CD4-positive, alpha-beta memory T cell (primary cell): ENCODE data around the gene COL13A1. TPM values are rescaled to one million over a fixed set of nuclear protein-coding genes. Genes with fewer than 3 reads are reported as not detected.

ENCODE experiments used
- CTCF ChIA-PET: fragments of 350-600 bp; sonication (Branson Sonifier 250); formaldehyde crosslinking; loops from one replicate; lab custom pipeline; 2021; ENCODE audit warnings: inconsistent platforms; ENCODE audit not compliant: partially characterized antibody; lab: Charles Lee
- POLR2A ChIA-PET: fragments of 350-600 bp; sonication (Branson Sonifier 250); formaldehyde crosslinking; loops from one replicate; lab custom pipeline; 2021; ENCODE audit not compliant: partially characterized antibody; lab: Charles Lee
- DNase-seq, 5 donors: peaks; one replicate each; pipeline versions ENCODE4 v3.0.0 to v3.0.0-alpha.2; 2020 to 2022; ENCODE audit warnings: mixed read lengths in 1 of 5
- H3K27ac ChIP-seq: one replicate; pipeline ENCODE4 v1.7.0; 2013; ENCODE audit warnings: low read depth, low read length
- H3K27me3 ChIP-seq: 2 replicates; pipeline ENCODE4 v1.7.0; 2013; ENCODE audit warnings: mild to moderate bottlenecking, low read length, moderate library complexity; ENCODE audit not compliant: insufficient read depth
- H3K36me3 ChIP-seq: 2 replicates; pipeline ENCODE4 v1.7.0; 2013; ENCODE audit warnings: mild to moderate bottlenecking, low read length, moderate library complexity; ENCODE audit not compliant: insufficient read depth
- H3K4me1 ChIP-seq: 2 replicates; pipeline ENCODE4 v1.7.0; 2013; ENCODE audit warnings: mild to moderate bottlenecking, low read length, moderate library complexity; ENCODE audit not compliant: insufficient read depth
- H3K4me3 ChIP-seq, 2 donors: one replicate each; pipeline ENCODE4 v1.7.0; 2013; ENCODE audit warnings: low read length in 2 of 2, mild to moderate bottlenecking in 1 of 2
- H3K9me3 ChIP-seq, 2 donors: one replicate each; pipeline ENCODE4 v1.7.0; 2013; ENCODE audit warnings: low read length in 2 of 2, control low read depth in 1 of 2; ENCODE audit not compliant: control insufficient read depth in 1 of 2
- H3K27ac Mint-ChIP-seq, 7 donors: one replicate each; pipeline ENCODE4 v1.8.0; 2020 to 2021; ENCODE audit warnings: mixed read lengths in 7 of 7, mild to moderate bottlenecking in 6 of 7, inconsistent platforms in 3 of 7, moderate library complexity in 3 of 7
- H3K27me3 Mint-ChIP-seq, 2 donors: one replicate each; pipeline ENCODE4 v1.8.0; 2020 to 2021; ENCODE audit warnings: mixed read lengths in 2 of 2
- H3K36me3 Mint-ChIP-seq, 2 donors: one replicate each; pipeline ENCODE4 v1.8.0; 2020 to 2021; ENCODE audit warnings: mixed read lengths in 2 of 2, inconsistent platforms in 1 of 2, mild to moderate bottlenecking in 1 of 2
- H3K4me1 Mint-ChIP-seq, 4 donors: one replicate each; pipeline ENCODE4 v1.8.0; 2020 to 2021; ENCODE audit warnings: mixed read lengths in 4 of 4, mild to moderate bottlenecking in 1 of 4
- H3K4me3 Mint-ChIP-seq, 8 donors: one replicate each; pipeline ENCODE4 v1.8.0; 2020 to 2021; ENCODE audit warnings: mixed read lengths in 8 of 8, mild to moderate bottlenecking in 7 of 8, moderate library complexity in 6 of 8, inconsistent platforms in 3 of 8
- H3K9me3 Mint-ChIP-seq, 8 donors: one replicate each; pipeline ENCODE4 v1.8.0; 2020 to 2021; ENCODE audit warnings: mixed read lengths in 8 of 8, mild to moderate bottlenecking in 5 of 8, inconsistent platforms in 3 of 8, moderate library complexity in 1 of 8
- intact Hi-C: fragments of 100-400 bp; cut with micrococcal nuclease; formaldehyde crosslinking; loops from one replicate; pipeline ENCODE4 v1.15.1; 2023
- polyA plus RNA-seq, 2 donors: library from polyadenylated mRNA; unstranded; fragments of 300-500 nt; fragmentation: Illumina TruSeq; gene quantifications; one replicate each; pipeline ENCODE4 v1.2.3, GENCODE V29; 2021
- total RNA-seq, 2 experiments: library from RNA; stranded (reverse); gene quantifications; one replicate each; pipeline ENCODE4 v1.2.3, GENCODE V29; 2021

COL13A1 gene
- total and polyA plus RNA-seq, 4 experiments from 2014 or later, result not detected

- no peaks in the 10 kb centered on the region for H3K9me3 ChIP-seq
- no peak overlapping the region for H3K4me3 ChIP-seq
- H3K4me1 Mint-ChIP-seq, result no peaks in the 10 kb centered on the region
- H3K27ac ChIP-seq, result no peak overlapping the region
- no peak overlapping the region for H3K27ac Mint-ChIP-seq
- peaks cover 12 to 19% of the 10 kb centered on the region in 2 donors for H3K27me3 Mint-ChIP-seq
- ChIA-PET POLR2A (no interaction called here), CTCF (no interaction called here)
- no peaks in the 10 kb centered on the region for H3K27me3 ChIP-seq
- H3K4me1 ChIP-seq, result no peaks in the 10 kb centered on the region
- no peak overlapping the region for H3K4me3 Mint-ChIP-seq
- intact Hi-C loops, result no loop called here
- peaks cover 0 to 16% (median 5%) of the 10 kb centered on the region in 8 donors for H3K9me3 Mint-ChIP-seq
- no peaks in the 10 kb centered on the region for H3K36me3 Mint-ChIP-seq
- DNase-seq, result no peak
- no peaks in the 10 kb centered on the region for H3K36me3 ChIP-seq
Measured at GRCh38 chr10:69791812-69792211, 9.9 kb upstream of the COL13A1 start.

- Histone ChIP-seq H3K36me3 (no peaks in the 10 kb centered on the region), H3K27me3 (no peaks in the 10 kb centered on the region), H3K9me3 (no peaks in the 10 kb centered on the region), H3K4me3 (no peak overlapping the region), H3K4me1 (no peaks in the 10 kb centered on the region), H3K27ac (no peak overlapping the region)
- ChIA-PET CTCF (no interaction called here), POLR2A (no interaction called here)
- Mint-ChIP-seq H3K4me3 (no peak overlapping the region), H3K4me1 (no peaks in the 10 kb centered on the region), H3K9me3 (peaks cover 0 to 16% (median 5%) of the 10 kb centered on the region in 8 donors), H3K27me3 (peaks cover 12 to 17% of the 10 kb centered on the region in 2 donors), H3K36me3 (no peaks in the 10 kb centered on the region), H3K27ac (no peak overlapping the region)
- no peak for DNase-seq
- intact Hi-C loops, result no loop called here
Measured at GRCh38 chr10:69792341-69792740, 9.4 kb upstream of the COL13A1 start.

GRCh38 chr10:69794673-69795072, 7.0 kb upstream of the COL13A1 start:
- Mint-ChIP-seq H3K4me3 (no peak overlapping the region), H3K27ac (no peak overlapping the region), H3K4me1 (peaks cover 0 to 4% (median 0%) of the 10 kb centered on the region in 4 donors), H3K27me3 (peaks cover 20 to 29% of the 10 kb centered on the region in 2 donors), H3K9me3 (peaks cover 0 to 16% (median 5%) of the 10 kb centered on the region in 8 donors), H3K36me3 (no peaks in the 10 kb centered on the region)
- DNase-seq, result no peak
- ChIA-PET CTCF (no interaction called here), POLR2A (no interaction called here)
- no peaks in the 10 kb centered on the region for H3K4me1 ChIP-seq
- H3K36me3 ChIP-seq, result no peaks in the 10 kb centered on the region
- H3K4me3 ChIP-seq, result no peak overlapping the region
- intact Hi-C loops, result no loop called here
- no peaks in the 10 kb centered on the region for H3K27me3 ChIP-seq
- no peaks in the 10 kb centered on the region for H3K9me3 ChIP-seq
- H3K27ac ChIP-seq, result no peak overlapping the region

- intact Hi-C loops, result no loop called here
- Histone ChIP-seq H3K4me3 (no peak overlapping the region), H3K9me3 (no peaks in the 10 kb centered on the region), H3K27ac (no peak overlapping the region), H3K27me3 (peaks cover 6% of the 10 kb centered on the region), H3K4me1 (no peaks in the 10 kb centered on the region), H3K36me3 (no peaks in the 10 kb centered on the region)
- H3K27ac Mint-ChIP-seq, result no peak overlapping the region
- H3K27me3 Mint-ChIP-seq, result peaks cover 21 to 32% of the 10 kb centered on the region in 2 donors
- DNase-seq, result no peak
- peaks cover 0 to 16% (median 5%) of the 10 kb centered on the region in 8 donors for H3K9me3 Mint-ChIP-seq
- CTCF ChIA-PET, result no interaction called here
- peaks cover 0 to 4% (median under 1%) of the 10 kb centered on the region in 4 donors for H3K4me1 Mint-ChIP-seq
- H3K4me3 Mint-ChIP-seq, result no peak overlapping the region
- H3K36me3 Mint-ChIP-seq, result no peaks in the 10 kb centered on the region
- POLR2A ChIA-PET, result no interaction called here
Measured at GRCh38 chr10:69795242-69795934, 6.3 kb upstream of the COL13A1 start.

GRCh38 chr10:69797959-69798358, 3.7 kb upstream of the COL13A1 start:
- H3K27me3 Mint-ChIP-seq, result peaks cover 26 to 46% of the 10 kb centered on the region in 2 donors
- Histone ChIP-seq H3K27me3 (peaks cover 15% of the 10 kb centered on the region), H3K27ac (no peak overlapping the region), H3K36me3 (no peaks in the 10 kb centered on the region), H3K4me1 (peaks cover 10% of the 10 kb centered on the region), H3K4me3 (no peak overlapping the region), H3K9me3 (no peaks in the 10 kb centered on the region)
- no peak overlapping the region for H3K4me3 Mint-ChIP-seq
- POLR2A ChIA-PET, result no interaction called here
- no peaks in the 10 kb centered on the region for H3K36me3 Mint-ChIP-seq
- DNase-seq, result no peak
- peaks cover 2 to 16% (median 9%) of the 10 kb centered on the region in 4 donors for H3K4me1 Mint-ChIP-seq
- CTCF ChIA-PET, result no interaction called here
- H3K9me3 Mint-ChIP-seq, result peaks cover 0 to 16% (median 5%) of the 10 kb centered on the region in 8 donors
- intact Hi-C loops, result no loop called here
- no peak overlapping the region for H3K27ac Mint-ChIP-seq

- H3K4me3 Mint-ChIP-seq, result no peak overlapping the region
- ChIA-PET POLR2A (no interaction called here), CTCF (interaction anchor here (1.6 kb wide), 1 partner anchor 19 kb away, joined by 5 read pairs; no protein-coding TSS in a partner anchor)
- H3K4me3 ChIP-seq, result no peak overlapping the region
- peaks cover 0 to 9% (median 4%) of the 10 kb centered on the region in 8 donors for H3K9me3 Mint-ChIP-seq
- no peak overlapping the region for H3K27ac ChIP-seq
- peaks cover 20% of the 10 kb centered on the region for H3K27me3 ChIP-seq
- H3K4me1 Mint-ChIP-seq, result peaks cover 2 to 16% (median 9%) of the 10 kb centered on the region in 4 donors
- H3K27ac Mint-ChIP-seq, result no peak overlapping the region
- H3K36me3 Mint-ChIP-seq, result no peaks in the 10 kb centered on the region
- no peaks in the 10 kb centered on the region for H3K36me3 ChIP-seq
- H3K27me3 Mint-ChIP-seq, result peaks cover 30 to 55% of the 10 kb centered on the region in 2 donors
- no peak for DNase-seq
- intact Hi-C loops, result loop anchor here (2.0 kb wide), 1 partner anchor 285 kb away; no protein-coding TSS in a partner anchor
- peaks cover 10% of the 10 kb centered on the region for H3K4me1 ChIP-seq
- H3K9me3 ChIP-seq, result no peaks in the 10 kb centered on the region
Measured at GRCh38 chr10:69800109-69800508, 1.6 kb upstream of the COL13A1 start.

GRCh38 chr10:69800665-69801064, 1.0 kb upstream of the COL13A1 start:
- ChIA-PET CTCF (interaction anchor here (1.0 kb wide), 1 partner anchor 11 kb away, joined by 3 read pairs; no protein-coding TSS in a partner anchor), POLR2A (no interaction called here)
- H3K36me3 Mint-ChIP-seq, result no peaks in the 10 kb centered on the region
- H3K4me1 Mint-ChIP-seq, result peaks cover 2 to 16% (median 9%) of the 10 kb centered on the region in 4 donors
- H3K27me3 Mint-ChIP-seq, result peaks cover 30 to 56% of the 10 kb centered on the region in 2 donors
- intact Hi-C loops, result loop anchor here (2.0 kb wide), 1 partner anchor 286 kb away; no protein-coding TSS in a partner anchor
- H3K9me3 Mint-ChIP-seq, result peaks cover 0 to 5% (median 2%) of the 10 kb centered on the region in 8 donors
- no peaks in the 10 kb centered on the region for H3K36me3 ChIP-seq
- H3K4me1 ChIP-seq, result peaks cover 10% of the 10 kb centered on the region
- H3K4me3 Mint-ChIP-seq, result peak overlapping the region in 5 of 8 donors; percentile 47 to 74 (median 60)
- no peak overlapping the region for H3K27ac Mint-ChIP-seq
- no peak overlapping the region for H3K27ac ChIP-seq
- peaks cover 20% of the 10 kb centered on the region for H3K27me3 ChIP-seq
- no peak for DNase-seq
- H3K9me3 ChIP-seq, result no peaks in the 10 kb centered on the region
- no peak overlapping the region for H3K4me3 ChIP-seq
